Dermis microvascular lymphatic vessel endothelial cell (primary cell): ENCODE results near the gene NRAP. TPM values are rescaled to one million over a fixed set of nuclear protein-coding genes. Genes with fewer than 3 reads are reported as not detected.

Experiments used
- DNase-seq, 2 donors: peaks; one replicate each; pipeline versions ENCODE4 v3.0.0 to v3.0.0-alpha.2; 2010; ENCODE audit warnings: low read depth in 2 of 2
- total RNA-seq: library from RNA; depleted of rRNA; stranded (reverse); fragments of >200 nt; gene quantifications from 2 replicates; pipeline ENCODE4 v1.2.1, GENCODE V29; 2014

Gene NRAP
- total RNA-seq, 1 donor from 2014 or later = not detected

- DNase-seq = no peak
These were observed 22.1 kb downstream of the NRAP start for GRCh38 chr10:113641702-113642101.

DNA sequence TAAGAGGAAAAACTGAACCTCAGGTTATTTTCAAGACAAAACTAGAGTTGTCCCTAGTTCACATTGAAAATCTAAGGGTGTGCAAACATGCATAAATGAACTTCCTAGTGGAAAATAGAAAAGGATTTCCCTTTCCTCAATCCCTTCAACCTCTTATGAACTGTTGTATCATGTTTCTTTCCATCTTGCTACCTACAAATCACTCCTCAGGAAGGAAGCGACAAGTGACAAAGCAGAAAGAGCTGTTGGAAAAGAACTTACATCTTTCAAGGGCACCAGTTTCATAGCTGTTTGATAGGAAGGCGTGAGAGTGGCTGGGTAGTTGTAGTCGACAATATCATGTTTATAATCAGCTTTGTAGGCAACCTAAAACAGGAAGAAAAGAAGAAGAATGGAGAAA lies 23.9 kb downstream of the NRAP start:
- no peak for DNase-seq

GRCh38 chr10:113631684-113632367 lies 32.0 kb downstream of the NRAP start:
- no peak for DNase-seq

DNA sequence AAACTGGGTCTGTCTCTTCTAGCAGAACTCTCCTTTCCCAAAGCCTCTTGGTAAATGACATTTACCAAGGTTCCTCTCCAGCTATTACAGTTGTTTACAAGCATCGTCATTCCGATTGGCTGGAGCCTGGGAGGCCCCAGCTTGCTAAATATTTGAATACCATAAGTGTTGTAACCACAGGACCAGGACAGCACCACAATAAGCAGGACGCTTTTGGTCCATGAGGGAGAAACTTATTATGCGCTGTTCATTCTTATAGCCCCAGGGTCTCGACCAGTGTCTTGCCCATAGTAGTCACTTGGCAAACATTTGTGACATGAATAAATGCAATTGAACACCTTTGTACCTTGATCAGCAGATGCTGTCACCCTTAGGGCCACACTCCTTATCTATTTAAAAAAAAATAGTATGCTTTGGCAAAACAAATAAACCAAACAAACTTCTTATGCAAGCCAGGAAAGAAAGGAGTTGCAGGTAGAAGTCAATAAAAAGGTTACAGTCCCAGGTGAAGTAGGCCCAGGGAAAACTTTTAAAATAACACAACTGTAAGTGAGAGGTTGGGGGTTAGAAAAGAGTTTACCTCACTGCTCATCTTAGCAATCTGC lies 32.8 kb downstream of the NRAP start:
- DNase-seq = no peak

DNA sequence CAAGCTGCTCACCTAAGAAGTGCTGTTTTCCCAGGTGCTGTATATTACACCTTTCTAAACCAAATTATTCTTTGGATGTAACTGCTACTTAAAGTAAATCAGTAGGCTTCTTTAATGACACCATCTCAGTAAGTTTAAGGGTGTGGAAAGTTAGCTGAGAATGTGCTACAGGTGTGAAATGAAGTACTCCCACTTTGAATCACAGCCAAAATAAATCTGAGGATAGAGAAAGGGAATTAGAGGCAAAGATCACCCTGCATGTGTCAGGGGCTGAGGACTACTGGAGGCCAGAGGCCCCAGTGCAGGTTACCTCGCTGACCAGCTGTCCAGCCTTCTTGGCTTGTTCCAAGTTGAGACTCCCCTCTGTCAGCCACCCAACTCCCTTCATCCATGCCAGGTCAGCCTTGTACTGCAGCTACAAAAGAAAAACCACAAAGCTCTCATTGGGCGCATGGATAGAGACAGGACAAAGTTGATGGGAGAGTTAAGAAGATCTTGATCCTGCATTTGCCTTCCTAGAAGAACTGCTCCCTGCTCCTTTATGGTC lies 35.2 kb downstream of the NRAP start:
- DNase-seq = no peak

DNA sequence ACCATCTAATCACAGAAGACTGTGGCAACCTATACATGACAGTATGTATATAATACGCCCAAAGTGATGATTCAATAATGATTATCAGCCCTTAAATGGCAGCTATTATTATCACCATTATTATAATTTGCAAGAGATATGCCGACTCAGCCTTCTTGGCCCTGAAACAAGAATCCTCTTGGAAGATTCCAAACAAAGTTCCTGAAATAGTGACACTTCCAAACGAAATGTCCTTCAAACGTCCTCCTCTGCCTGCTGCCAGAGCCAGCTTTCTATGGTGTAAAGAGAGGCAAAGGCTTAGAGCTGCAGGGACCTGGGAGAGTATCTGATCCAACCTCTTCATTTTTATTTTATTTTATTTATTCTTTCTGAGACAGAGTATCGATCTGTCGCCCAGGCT lies 36.0 kb downstream of the NRAP start:
- no peak for DNase-seq

GRCh38 chr10:113626809-113627355 lies 37.0 kb downstream of the NRAP start:
- DNase-seq = no peak

- no peak for DNase-seq
These were observed 38.2 kb downstream of the NRAP start for GRCh38 chr10:113625461-113626186.

- no peak for DNase-seq
These were observed 41.0 kb downstream of the NRAP start for GRCh38 chr10:113622831-113623230.

GRCh38 chr10:113621799-113622198 lies 42.0 kb downstream of the NRAP start:
- no peak for DNase-seq

DNA sequence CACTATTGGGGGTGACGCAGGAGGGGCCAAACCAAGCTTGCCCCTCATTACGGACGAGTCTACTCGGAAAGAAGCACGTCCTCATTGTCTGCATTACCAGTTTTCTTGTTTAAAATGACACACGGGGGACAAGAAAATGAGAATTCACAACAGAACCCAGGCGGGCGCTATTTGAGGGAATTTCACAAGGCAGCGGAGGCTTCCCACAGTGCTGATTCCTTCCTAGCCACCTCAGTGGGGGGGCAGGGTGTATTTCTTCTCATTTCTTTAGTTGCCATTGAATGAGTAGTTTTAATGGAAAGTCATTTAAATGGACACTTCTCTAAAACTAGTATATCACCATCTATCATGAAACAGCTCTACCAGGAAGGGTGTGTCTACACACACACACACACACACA lies 42.9 kb downstream of the NRAP start:
- no peak for DNase-seq

- no peak for DNase-seq
These were observed 43.3 kb downstream of the NRAP start for GRCh38 chr10:113620511-113620910.

GRCh38 chr10:113619401-113619800 lies 44.4 kb downstream of the NRAP start:
- DNase-seq = no peak

- DNase-seq = no peak
These were observed 45.5 kb downstream of the NRAP start for GRCh38 chr10:113618338-113618737.

DNA sequence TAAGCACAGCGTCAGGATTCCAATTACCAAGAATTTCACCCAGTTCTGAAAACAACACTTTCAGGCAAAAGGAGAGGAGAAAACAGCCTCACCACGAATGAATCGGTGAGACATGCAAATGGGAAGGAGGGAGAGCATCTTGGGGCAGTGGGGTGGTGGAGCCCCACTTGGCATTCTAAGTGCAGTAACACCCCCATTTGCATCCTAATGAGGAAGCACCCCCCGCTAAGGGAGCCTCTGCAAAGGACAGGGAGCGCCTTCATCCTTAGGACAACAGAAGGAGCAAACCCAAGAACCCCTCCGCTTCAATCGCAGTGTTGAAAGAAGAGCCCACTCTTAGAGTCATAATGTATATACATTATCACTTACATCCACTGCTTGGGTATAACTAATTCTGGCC lies 46.8 kb downstream of the NRAP start:
- no peak for DNase-seq

- DNase-seq = peak in 1 of 2 donors; percentile 39
These were observed 47.4 kb downstream of the NRAP start for GRCh38 chr10:113616244-113617074.

GRCh38 chr10:113613977-113614690 lies 49.7 kb downstream of the NRAP start:
- DNase-seq = no peak

DNA sequence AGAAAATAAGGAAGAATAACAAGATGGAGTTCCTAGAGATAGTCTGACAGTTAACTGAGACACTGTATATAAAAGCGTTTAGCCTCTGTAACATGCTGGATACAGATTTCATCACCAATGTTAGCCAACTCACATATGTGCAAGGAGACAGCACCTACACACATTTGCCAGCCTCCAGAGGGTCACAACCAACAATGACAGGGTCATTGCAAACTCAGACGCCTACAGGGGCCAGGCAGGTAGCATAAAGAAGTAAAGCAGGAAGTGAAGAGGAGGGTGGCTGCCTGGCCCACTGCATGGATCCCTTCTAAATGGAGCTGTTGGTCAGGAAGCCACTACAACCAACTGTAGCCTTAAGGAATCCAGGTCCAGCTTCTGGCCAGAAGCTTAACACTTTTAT lies 50.4 kb downstream of the NRAP start:
- DNase-seq = no peak

- DNase-seq = no peak
These were observed 51.7 kb downstream of the NRAP start for GRCh38 chr10:113612154-113612553.
